ENCODE data around the gene ALG1L2.
"Not testable (repeated sequence)": the region's sequence is repeated elsewhere in the genome, so short reads cannot be mapped to it uniquely, and the experiment has no call there.

Gene ALG1L2

GRCh38 chr3:130136337-130136736 lies 54.7 kb downstream of the ALG1L2 start:
- not testable (repeated sequence) for DNase-seq

DNA sequence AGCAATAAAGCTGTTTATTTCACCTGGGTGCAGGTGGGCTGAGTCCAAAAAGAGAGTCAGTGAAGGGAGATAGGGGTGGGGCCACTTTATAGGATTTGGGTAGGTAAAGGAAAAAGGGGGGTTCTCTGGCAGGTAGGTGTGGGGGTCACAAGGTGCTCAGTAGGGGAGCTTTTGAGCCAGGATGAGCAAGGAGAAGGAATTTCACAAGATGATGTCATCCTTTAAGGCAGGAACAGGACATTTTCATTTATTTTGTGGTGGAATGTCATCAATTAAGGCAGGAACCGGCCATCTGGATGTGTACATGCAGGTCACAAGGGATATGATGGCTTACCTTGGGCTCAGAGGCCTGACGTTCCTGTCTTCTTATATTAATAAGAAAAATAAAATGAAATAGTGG lies 56.1 kb downstream of the ALG1L2 start:
- not testable (repeated sequence) for DNase-seq

GRCh38 chr3:130138992-130139391 lies 57.4 kb downstream of the ALG1L2 start:
- DNase-seq, result not testable (repeated sequence)

DNA sequence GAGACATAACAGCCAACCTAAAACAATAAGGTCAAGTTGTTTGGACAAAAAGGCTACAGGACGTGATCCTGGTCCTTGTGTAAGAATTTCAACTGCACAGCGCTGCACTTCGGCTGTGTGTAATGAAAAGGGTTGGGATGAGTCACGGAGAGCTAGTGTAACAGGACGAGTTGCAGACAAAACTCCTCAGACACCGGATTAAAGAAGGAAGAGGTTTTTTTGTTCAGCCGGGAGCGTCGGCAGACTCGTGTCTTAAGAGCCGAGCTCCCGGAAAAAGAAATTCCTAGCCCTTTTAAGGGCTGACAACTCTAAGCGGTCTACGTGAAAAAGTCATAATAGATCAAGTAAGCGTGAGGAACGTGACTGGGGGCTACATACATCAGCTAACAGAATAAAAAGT lies 59.1 kb downstream of the ALG1L2 start:
- not testable (repeated sequence) for DNase-seq

GRCh38 chr3:130143648-130144327 lies 62.2 kb downstream of the ALG1L2 start:
- not testable (repeated sequence) for DNase-seq

GRCh38 chr3:130144328-130144650 lies 62.7 kb downstream of the ALG1L2 start:
- not testable (repeated sequence) for DNase-seq

DNA sequence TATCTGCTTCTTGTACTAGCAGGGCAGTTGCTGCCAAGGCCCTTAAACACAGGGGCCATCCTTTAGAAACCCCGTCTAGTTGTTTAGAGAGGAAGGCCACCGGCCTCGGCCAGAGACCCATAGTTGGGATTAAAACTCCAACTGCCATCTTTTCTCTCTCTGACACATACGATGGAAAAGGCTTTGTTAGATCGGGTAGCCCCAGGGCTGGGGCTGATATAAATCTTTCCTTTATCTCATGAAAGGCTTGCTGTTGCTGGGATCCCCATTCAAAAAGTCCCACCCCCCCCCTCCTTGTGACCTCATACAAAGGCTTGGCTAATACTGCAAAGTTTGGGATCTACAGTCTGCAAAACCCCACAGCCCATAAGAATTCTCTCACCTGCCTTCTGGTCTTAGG lies 63.8 kb downstream of the ALG1L2 start:
- DNase-seq, result not testable (repeated sequence)

- not testable (repeated sequence) for DNase-seq
Observed at GRCh38 chr3:130146465-130146864, 64.8 kb downstream of the ALG1L2 start.
